Activated naive CD8-positive, alpha-beta T cell treated with anti-CD3 and anti-CD28 coated beads, Interleukin-2, amount 50 U/mL, for 24 hours (primary cell): Measurements from ENCODE around the gene MAPK11.

Experiments
- ATAC-seq: fragments of 150-1000 bp; cut with Tn5 transposase; one replicate; pipeline ENCODE4 v1.10.0; 2021
- DNase-seq: peaks from one replicate; pipeline ENCODE4 v3.0.0; 2021
- H3K27ac Mint-ChIP-seq: one replicate; pipeline ENCODE4 v1.8.0; 2021; ENCODE audit warnings: mild to moderate bottlenecking, mixed read lengths
- H3K27me3 Mint-ChIP-seq: one replicate; pipeline ENCODE4 v1.8.0; 2021; ENCODE audit warnings: mixed read lengths
- H3K36me3 Mint-ChIP-seq: one replicate; pipeline ENCODE4 v1.8.0; 2021; ENCODE audit warnings: low read depth, mixed read lengths
- H3K4me1 Mint-ChIP-seq: one replicate; pipeline ENCODE4 v1.8.0; 2021; ENCODE audit warnings: mixed read lengths
- H3K4me3 Mint-ChIP-seq: one replicate; pipeline ENCODE4 v1.8.0; 2021; ENCODE audit warnings: mild to moderate bottlenecking, moderate library complexity, mixed read lengths
- H3K9me3 Mint-ChIP-seq: one replicate; pipeline ENCODE4 v1.8.0; 2021; ENCODE audit warnings: mixed read lengths

Gene MAPK11

DNA sequence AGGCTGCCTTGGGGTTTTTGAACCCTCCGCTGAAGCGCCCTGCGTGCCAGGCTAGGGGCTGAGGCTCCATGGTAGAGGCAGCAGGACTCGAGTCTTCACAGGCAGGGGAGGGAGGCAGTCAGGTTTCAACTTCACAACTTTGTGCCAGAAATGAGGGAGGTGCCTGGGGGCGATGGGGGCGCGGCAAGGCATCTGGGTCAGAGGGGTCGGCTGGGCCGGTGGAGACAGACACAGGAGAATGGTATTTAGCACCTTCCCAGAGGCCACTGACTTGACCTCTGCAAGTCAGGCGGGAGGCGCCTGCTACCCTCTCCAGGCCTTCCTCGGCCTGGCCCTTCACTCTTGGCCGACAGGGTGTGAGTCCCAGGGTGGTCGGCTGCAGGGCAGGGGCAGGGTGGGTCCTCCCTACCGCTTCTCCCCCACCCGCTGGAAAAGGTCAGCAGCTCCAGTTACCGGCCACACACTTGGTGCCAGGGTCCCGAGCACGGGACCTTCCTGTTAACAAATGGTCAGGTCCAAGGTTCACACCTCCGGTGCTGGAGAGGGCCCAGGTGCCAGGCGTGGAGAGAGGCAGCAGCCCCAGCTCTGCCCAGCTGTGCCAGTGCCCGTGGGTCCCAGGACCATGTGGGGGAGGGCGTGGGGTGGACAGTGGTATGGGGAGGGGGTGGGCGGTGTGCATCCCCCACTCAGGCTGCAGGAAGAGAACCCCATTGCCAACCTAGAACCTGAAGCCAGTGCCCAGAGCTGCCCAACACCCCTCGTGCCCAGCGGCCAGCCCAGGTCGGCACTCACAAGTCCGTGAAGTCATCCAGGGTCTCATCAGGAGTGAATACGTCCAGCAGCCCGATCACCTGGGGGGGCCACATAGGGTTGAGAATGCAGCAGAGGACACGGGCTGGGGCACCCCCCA, 12.5 kb downstream of the MAPK11 start:
- Mint-ChIP-seq H3K27me3 (peaks cover 17% of the 10 kb centered on the region), H3K4me3 (no peak overlapping the region), H3K9me3 (no peaks in the 10 kb centered on the region), H3K4me1 (peaks cover 5% of the 10 kb centered on the region), H3K36me3 (no peaks in the 10 kb centered on the region), H3K27ac (no peak overlapping the region)
- DNase-seq (no peak), ATAC-seq (no peak)

GRCh38 chr22:50257041-50257440, 13.1 kb downstream of the MAPK11 start:
- Mint-ChIP-seq H3K4me3 (no peak overlapping the region), H3K4me1 (peaks cover under 1% of the 10 kb centered on the region), H3K27me3 (peaks cover 11% of the 10 kb centered on the region), H3K9me3 (no peaks in the 10 kb centered on the region), H3K27ac (no peak overlapping the region), H3K36me3 (no peaks in the 10 kb centered on the region)
- no peak for DNase-seq
- no peak for ATAC-seq

DNA sequence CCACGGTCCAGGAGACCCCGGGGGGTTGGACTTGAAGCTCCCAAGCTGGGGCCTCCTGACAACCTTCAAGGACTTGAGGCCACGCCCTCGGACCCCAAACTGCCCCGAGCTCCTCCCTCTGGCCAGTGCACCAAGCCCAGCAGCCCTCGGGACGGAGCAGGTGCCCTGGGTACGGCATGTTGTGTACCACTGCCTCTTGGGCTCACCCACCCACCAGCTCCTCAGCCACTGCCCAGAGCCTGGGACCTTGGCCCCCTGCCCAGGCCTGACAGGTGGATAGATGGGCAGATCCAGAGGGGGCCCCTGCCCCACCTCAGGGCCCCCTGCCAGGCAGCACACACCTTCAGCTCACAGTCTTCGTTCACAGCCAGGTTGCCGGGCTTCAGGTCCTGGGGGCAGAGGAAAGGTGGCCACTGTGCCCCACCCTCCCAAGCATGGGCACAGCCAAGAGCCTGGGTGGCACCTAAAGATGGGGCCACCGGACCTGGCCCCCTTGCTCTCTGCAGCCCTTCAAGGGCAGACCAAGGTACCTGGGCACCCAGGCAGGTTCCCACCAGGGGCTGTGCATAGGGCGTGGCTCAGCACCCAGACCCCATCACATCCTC, 13.8 kb downstream of the MAPK11 start:
- ATAC-seq (no peak), DNase-seq (no peak)
- no peak overlapping the region for H3K4me3 Mint-ChIP-seq
- H3K4me1 Mint-ChIP-seq: no peaks in the 10 kb centered on the region
- peaks cover 9% of the 10 kb centered on the region for H3K27me3 Mint-ChIP-seq
- no peaks in the 10 kb centered on the region for H3K9me3 Mint-ChIP-seq
- no peaks in the 10 kb centered on the region for H3K36me3 Mint-ChIP-seq
- H3K27ac Mint-ChIP-seq: no peak overlapping the region

DNA sequence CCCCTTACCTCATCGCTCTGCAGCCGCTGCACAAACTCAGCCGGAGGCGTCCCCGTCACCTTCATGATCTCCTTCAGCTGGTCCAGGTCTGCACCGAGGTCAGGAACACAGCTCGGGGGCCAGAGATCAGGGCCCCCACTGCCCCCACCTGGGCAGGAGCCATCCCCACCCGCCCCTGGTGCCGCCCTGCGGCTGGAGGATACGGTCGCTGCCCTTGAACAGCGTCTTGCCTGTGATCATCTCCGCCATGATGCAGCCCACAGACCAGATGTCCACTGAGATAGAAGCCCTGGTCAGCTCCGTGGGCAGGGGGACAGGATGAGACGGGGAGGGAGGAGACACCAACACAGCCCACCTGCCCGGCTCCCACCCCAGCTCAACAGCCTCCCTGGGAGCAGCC, 14.6 kb downstream of the MAPK11 start:
- Mint-ChIP-seq H3K4me3 (no peak overlapping the region), H3K36me3 (no peaks in the 10 kb centered on the region), H3K27ac (no peak overlapping the region), H3K9me3 (no peaks in the 10 kb centered on the region), H3K27me3 (peaks cover 9% of the 10 kb centered on the region), H3K4me1 (peaks cover 1% of the 10 kb centered on the region)
- DNase-seq: no peak
- no peak for ATAC-seq

DNA sequence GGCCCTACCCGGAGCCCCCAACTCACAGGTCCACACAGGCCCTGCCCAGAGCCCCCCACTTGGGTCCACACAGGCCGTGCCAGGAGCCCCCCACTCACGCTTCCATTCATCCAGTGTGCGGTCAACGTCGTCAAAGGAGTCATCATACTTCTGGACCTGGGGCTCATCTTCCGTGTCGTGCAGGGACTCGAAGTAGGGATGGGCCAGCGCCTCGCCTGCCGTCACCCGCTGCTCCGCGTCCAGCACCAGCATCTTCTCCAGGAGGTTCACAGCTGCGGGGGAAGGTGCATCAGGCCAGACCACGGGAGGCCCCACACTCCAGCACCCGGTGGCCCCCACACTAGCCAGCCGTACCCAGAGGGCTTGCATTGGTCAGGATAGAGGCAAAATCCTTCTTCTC, 15.1 kb downstream of the MAPK11 start:
- DNase-seq (no peak), ATAC-seq (no peak)
- peaks cover 9% of the 10 kb centered on the region for H3K27me3 Mint-ChIP-seq
- H3K9me3 Mint-ChIP-seq: no peaks in the 10 kb centered on the region
- peaks cover 5% of the 10 kb centered on the region for H3K4me1 Mint-ChIP-seq
- H3K36me3 Mint-ChIP-seq: no peaks in the 10 kb centered on the region
- H3K27ac Mint-ChIP-seq: no peak overlapping the region
- no peak overlapping the region for H3K4me3 Mint-ChIP-seq

GRCh38 chr22:50253941-50254340, 16.2 kb downstream of the MAPK11 start:
- Mint-ChIP-seq H3K4me1 (peaks cover 7% of the 10 kb centered on the region), H3K9me3 (no peaks in the 10 kb centered on the region), H3K27me3 (peaks cover 4% of the 10 kb centered on the region), H3K27ac (no peak overlapping the region), H3K36me3 (no peaks in the 10 kb centered on the region), H3K4me3 (no peak overlapping the region)
- ATAC-seq: no peak
- no peak for DNase-seq

DNA sequence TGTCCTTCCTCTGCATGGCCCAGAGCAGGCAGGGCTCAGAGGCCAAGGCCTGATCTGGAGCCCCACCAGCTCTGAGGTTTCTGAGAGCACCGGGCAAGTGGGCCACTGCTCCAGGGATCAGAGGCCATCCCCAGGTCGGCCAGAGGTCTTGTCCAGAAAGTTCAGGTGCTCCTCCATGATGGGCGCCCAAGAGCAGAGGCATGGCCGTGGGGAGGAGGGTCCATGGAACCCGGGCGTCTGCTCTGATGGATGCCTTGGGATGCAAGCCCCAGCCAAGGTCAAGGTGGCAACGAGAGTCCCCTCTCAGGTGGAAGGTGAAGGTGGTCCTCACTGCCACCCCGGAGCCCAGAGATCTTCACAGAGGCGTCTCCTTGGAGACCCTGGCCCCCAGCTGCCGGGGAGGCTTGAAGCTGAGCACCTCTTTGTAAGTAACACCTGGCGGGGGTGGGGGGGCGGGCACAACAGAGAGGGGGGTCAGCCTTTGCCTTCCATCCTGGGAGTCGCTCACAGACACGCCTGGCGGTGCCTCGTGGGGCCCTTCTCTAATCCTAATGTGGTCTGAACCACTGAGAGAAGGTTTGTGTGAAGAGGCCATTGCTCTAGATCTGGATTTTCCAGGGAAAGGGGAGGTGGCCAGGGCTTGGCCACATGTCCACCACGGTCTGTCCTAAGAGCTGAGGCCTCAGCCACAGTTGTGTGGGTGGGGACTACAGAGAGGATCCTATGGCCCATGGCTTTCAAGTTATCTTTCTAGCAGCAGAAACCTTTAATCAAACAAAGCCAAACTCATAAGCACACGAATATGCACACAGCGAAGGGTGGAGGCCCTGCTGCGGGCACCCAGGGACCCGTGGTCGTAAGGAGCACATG, 16.9 kb downstream of the MAPK11 start:
- Mint-ChIP-seq H3K4me1 (peaks cover 7% of the 10 kb centered on the region), H3K9me3 (no peaks in the 10 kb centered on the region), H3K36me3 (no peaks in the 10 kb centered on the region), H3K27me3 (no peaks in the 10 kb centered on the region), H3K4me3 (no peak overlapping the region), H3K27ac (no peak overlapping the region)
- DNase-seq: no peak
- ATAC-seq: no peak

- Mint-ChIP-seq H3K36me3 (no peaks in the 10 kb centered on the region), H3K9me3 (no peaks in the 10 kb centered on the region), H3K4me3 (no peak overlapping the region), H3K27ac (no peak overlapping the region), H3K27me3 (no peaks in the 10 kb centered on the region), H3K4me1 (peaks cover 8% of the 10 kb centered on the region)
- ATAC-seq (peak; percentile 61), DNase-seq (peak; percentile 74)
These were observed 17.8 kb downstream of the MAPK11 start for GRCh38 chr22:50252082-50253045.

DNA sequence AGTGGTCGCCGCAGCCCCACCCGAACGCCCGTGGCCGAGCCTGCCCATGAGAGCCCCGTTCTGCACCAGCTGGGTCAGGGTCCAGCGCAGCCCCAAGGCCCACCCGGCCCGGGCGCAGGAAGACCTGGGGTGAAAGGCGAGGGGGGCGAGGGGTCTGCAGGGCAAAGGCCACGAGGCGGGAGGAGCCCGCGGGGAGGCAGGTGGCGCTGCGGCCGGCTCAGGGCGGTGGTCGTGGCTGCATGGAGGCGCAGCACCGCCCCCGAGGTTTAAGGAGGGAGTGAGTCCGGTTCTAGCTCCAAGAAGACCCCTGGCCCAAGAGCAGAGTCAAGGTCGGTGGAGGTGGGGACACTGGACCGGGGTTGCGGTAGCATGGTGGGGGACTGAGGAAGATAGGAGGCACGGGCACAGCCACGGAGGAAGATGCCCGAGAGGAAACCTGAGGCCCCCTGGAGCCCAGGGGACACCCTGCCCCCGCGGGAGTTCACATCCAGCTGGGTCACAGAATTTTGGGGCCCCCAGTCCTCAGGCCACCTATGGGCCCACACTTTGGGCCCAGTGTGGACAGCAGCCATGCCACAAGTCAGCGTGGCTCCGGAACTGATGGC, 18.6 kb downstream of the MAPK11 start:
- DNase-seq (no peak), ATAC-seq (no peak)
- H3K4me3 Mint-ChIP-seq: peak overlapping the region; percentile 17
- peaks cover 14% of the 10 kb centered on the region for H3K4me1 Mint-ChIP-seq
- H3K27ac Mint-ChIP-seq: no peak overlapping the region
- H3K36me3 Mint-ChIP-seq: no peaks in the 10 kb centered on the region
- no peaks in the 10 kb centered on the region for H3K9me3 Mint-ChIP-seq
- H3K27me3 Mint-ChIP-seq: no peaks in the 10 kb centered on the region

DNA sequence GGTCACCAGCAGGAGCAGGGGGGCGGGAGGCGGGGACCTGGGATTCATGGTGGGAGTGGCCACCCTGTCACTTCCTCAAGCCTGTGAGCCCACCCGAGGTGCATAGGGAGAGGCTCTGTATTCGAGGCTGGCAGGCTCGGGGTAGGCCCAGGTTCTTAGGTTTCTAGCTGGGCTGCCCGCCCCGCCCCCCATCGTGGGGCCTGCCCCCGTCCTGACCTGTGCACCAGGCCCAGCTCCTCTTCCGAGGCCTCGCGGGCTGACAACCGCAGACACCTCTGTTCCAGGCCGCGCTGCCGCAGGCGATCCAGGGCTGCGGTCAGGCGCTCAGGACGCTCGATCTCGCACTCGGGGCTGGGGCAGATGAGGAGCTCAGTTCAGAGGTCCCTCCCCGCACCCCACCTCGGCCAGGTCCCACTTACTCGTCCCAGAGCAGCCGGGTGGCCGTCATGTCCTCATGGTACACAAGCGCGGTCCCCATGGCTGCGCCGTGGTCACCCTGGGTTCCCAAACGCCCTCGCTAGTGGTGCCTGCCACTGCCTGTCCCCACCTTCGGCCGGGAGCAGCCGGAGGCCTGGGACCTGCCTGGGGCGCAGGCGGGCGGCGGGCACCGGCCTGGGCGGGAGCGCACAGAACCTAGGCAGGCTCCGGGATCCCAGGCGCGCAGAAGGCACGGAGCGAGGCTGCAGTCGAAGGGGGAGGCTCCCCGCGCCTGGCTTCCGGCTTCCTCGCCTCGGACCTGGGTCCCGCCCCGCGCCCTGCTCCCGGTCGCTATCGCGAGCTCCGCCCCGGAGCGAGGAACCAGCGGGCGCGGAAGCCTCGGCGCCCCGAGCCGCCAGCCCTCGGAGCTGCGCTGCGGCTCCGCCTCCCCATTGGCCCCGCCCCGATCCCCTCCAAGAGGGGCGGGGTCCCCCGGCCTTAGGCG, 19.4 kb downstream of the MAPK11 start, which contains the start of gene HDAC10:
HDAC10 (minus strand) TSS at position 711 of the 922 bp plus-strand sequence; CDS start at position 478, 233 bp downstream.
- Mint-ChIP-seq H3K36me3 (no peaks in the 10 kb centered on the region), H3K9me3 (no peaks in the 10 kb centered on the region), H3K4me3 (peak within 1 kb of the TSS; percentile 82), H3K27me3 (no peaks in the 10 kb centered on the region), H3K27ac (no peak within 1 kb of the TSS), H3K4me1 (peaks cover 14% of the 10 kb centered on the region)
- ATAC-seq (peak; percentile 79), DNase-seq (peak; percentile 88)

DNA sequence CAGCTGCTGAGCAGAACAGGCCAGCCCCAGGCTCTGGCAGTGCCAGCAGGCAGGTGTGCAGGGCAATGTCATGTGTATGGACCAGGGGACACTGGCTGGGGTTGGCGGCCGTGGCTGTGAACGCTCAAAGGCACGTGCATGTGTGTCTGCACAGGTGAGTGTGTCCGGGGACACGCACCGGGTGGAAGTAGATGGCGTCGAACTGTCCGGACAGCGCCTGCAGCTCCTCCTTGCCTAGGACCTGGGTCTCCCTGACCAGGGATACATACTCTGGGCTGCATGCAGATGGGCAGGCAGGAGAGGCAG, 20.0 kb downstream of the MAPK11 start:
- H3K27ac Mint-ChIP-seq: no peak overlapping the region
- ATAC-seq: no peak
- no peaks in the 10 kb centered on the region for H3K27me3 Mint-ChIP-seq
- H3K9me3 Mint-ChIP-seq: no peaks in the 10 kb centered on the region
- H3K4me3 Mint-ChIP-seq: peak overlapping the region; percentile 82
- DNase-seq: no peak
- H3K36me3 Mint-ChIP-seq: no peaks in the 10 kb centered on the region
- peaks cover 14% of the 10 kb centered on the region for H3K4me1 Mint-ChIP-seq

GRCh38 chr22:50249341-50250248, 20.6 kb downstream of the MAPK11 start:
- ATAC-seq (no peak), DNase-seq (no peak)
- no peak overlapping the region for H3K27ac Mint-ChIP-seq
- H3K4me3 Mint-ChIP-seq: peak overlapping the region; percentile 82
- H3K9me3 Mint-ChIP-seq: no peaks in the 10 kb centered on the region
- H3K36me3 Mint-ChIP-seq: peaks cover 3% of the 10 kb centered on the region
- peaks cover 17% of the 10 kb centered on the region for H3K4me1 Mint-ChIP-seq
- no peaks in the 10 kb centered on the region for H3K27me3 Mint-ChIP-seq
